GM20000 (cell line): ENCODE results near the gene XYLT1.

Experiments used
- DNase-seq: peaks from one replicate; pipeline ENCODE4 v3.0.0; 2012; ENCODE audit warnings: low spot score
- CTCF ChIP-seq: IDR thresholded peaks from 2 replicates; pipeline ENCODE4 v1.5.1; 2012; ENCODE audit warnings: mild to moderate bottlenecking, control low read depth; ENCODE audit errors: extremely low read depth, missing control alignments

The XYLT1 gene

GRCh38 chr16:17128791-17129190 lies 342.0 kb downstream of the XYLT1 start:
- no peak for DNase-seq
- no peak for TF ChIP-seq CTCF

- no peak for DNase-seq
- TF ChIP-seq CTCF, result no peak
Measured at GRCh38 chr16:17126156-17126555, 344.6 kb downstream of the XYLT1 start.

GRCh38 chr16:17125671-17126070 lies 345.1 kb downstream of the XYLT1 start:
- TF ChIP-seq CTCF, result no peak
- no peak for DNase-seq

GRCh38 chr16:17117906-17118577 lies 352.7 kb downstream of the XYLT1 start:
- TF ChIP-seq CTCF, result no peak
- DNase-seq, result no peak

GRCh38 chr16:17116595-17117322 lies 354.0 kb downstream of the XYLT1 start:
- no peak for DNase-seq
- no peak for TF ChIP-seq CTCF

- TF ChIP-seq CTCF, result no peak
- DNase-seq, result no peak
Measured at GRCh38 chr16:17109413-17109812, 361.3 kb downstream of the XYLT1 start.

- TF ChIP-seq CTCF, result no peak
- no peak for DNase-seq
Measured at GRCh38 chr16:17108596-17108995, 362.2 kb downstream of the XYLT1 start.
